PC-3 (cell line): Measurements from ENCODE around the gene KIF1C. TPM values are rescaled to one million over a fixed set of nuclear protein-coding genes. Genes with fewer than 3 reads are reported as not detected.
A peak's percentile ranks its signal among the peaks of the same experiment; 100 is the strongest.

Experiments used
- ATAC-seq: fragments of 200-7000 bp; cut with Tn5 transposase; 2 replicates; pipeline ENCODE4 v1.9.1; 2020; ENCODE audit warnings: mild to moderate bottlenecking, moderate library complexity
- Bru-seq: library from RNA; stranded (reverse); fragments of 400-500 nt; gene quantifications from one replicate; lab custom pipeline; 2021; lab: Mats Ljungman, UMichigan
- BruChase-seq, 2 experiments: library from RNA; stranded (reverse); fragments of 400-500 nt; gene quantifications; one replicate each; lab custom pipeline; 2021; lab: Mats Ljungman, UMichigan
- BruUV-seq: library from RNA; stranded (reverse); fragments of 400-500 nt; replicated peaks from 2 replicates; lab custom pipeline; 2021; lab: Mats Ljungman, UMichigan
- CTCF ChIA-PET: fragments of 300-600 bp; sonication (Branson Sonifier 250); formaldehyde crosslinking; loops from one replicate; lab custom pipeline; 2022; ENCODE audit warnings: antibody characterized with exemption; lab: Charles Lee
- POLR2A ChIA-PET: fragments of 300-600 bp; sonication (Branson Sonifier 250); formaldehyde crosslinking; loops from one replicate; lab custom pipeline; 2022; ENCODE audit warnings: antibody characterized with exemption; ENCODE audit not compliant: unreplicated experiment; lab: Charles Lee
- DNase-seq: peaks from one replicate; pipeline ENCODE4 v3.0.0-alpha.2; 2015
- H2AFZ ChIP-seq: fragments of 300-600 bp; sonication (generic); 2 replicates; pipeline ENCODE4 v1.6.0; 2016; ENCODE audit warnings: antibody characterized with exemption, low read length
- H3F3A ChIP-seq: fragments of 300-600 bp; sonication (generic); one replicate; pipeline ENCODE4 v1.6.0; 2017; ENCODE audit warnings: antibody characterized with exemption, low read length, control low read depth, mild to moderate bottlenecking; ENCODE audit not compliant: unreplicated experiment
- H3K27ac ChIP-seq: fragments of 300-600 bp; sonication (generic); 2 replicates; pipeline ENCODE4 v1.5.1; 2016; ENCODE audit warnings: mild to moderate bottlenecking, low read length
- H3K27me3 ChIP-seq: fragments of 300-600 bp; sonication (generic); 2 replicates; pipeline ENCODE4 v1.6.1; 2016; ENCODE audit warnings: low read length, mixed read lengths
- H3K36me3 ChIP-seq: fragments of 300-600 bp; sonication (generic); 2 replicates; pipeline ENCODE4 v1.6.1; 2016; ENCODE audit warnings: low read depth, mixed run types, low read length, mixed read lengths
- H3K4me1 ChIP-seq: fragments of 300-600 bp; sonication (generic); 2 replicates; pipeline ENCODE4 v1.5.1; 2016; ENCODE audit warnings: low read length; ENCODE audit not compliant: insufficient read depth
- H3K4me2 ChIP-seq: fragments of 300-600 bp; sonication (generic); 2 replicates; pipeline ENCODE4 v1.6.0; 2016; ENCODE audit warnings: low read length
- H3K4me3 ChIP-seq: fragments of 300-600 bp; sonication (generic); 2 replicates; pipeline ENCODE4 v1.5.1; 2016; ENCODE audit warnings: mild to moderate bottlenecking, low read length, mixed read lengths
- H3K79me2 ChIP-seq: fragments of 300-600 bp; sonication (generic); 2 replicates; pipeline ENCODE4 v1.6.1; 2017; ENCODE audit warnings: low read length, mixed read lengths
- H3K9ac ChIP-seq: fragments of 300-600 bp; sonication (generic); 2 replicates; pipeline ENCODE4 v1.6.0; 2016; ENCODE audit warnings: mild to moderate bottlenecking, low read length
- H3K9me2 ChIP-seq: fragments of 300-600 bp; sonication (generic); replicated peaks from 2 replicates; pipeline ENCODE4 v1.6.1; 2016; ENCODE audit warnings: mixed run types, low read length, mixed read lengths
- H3K9me3 ChIP-seq: fragments of 300-600 bp; sonication (generic); 2 replicates; pipeline ENCODE4 v1.6.1; 2016; ENCODE audit warnings: low read length, mixed read lengths
- H4K20me1 ChIP-seq: fragments of 300-600 bp; sonication (generic); 2 replicates; pipeline ENCODE4 v1.6.1; 2016; ENCODE audit warnings: low read length, mixed read lengths
- EZH2 ChIP-seq: fragments of 300-600 bp; sonication (generic); IDR thresholded peaks from one replicate; pipeline ENCODE4 v1.6.1; 2017; ENCODE audit warnings: antibody characterized with exemption, mild to moderate bottlenecking, low read length; ENCODE audit not compliant: unreplicated experiment
- EZH2phosphoT487 ChIP-seq: fragments of 300-600 bp; sonication (generic); IDR thresholded peaks from 2 replicates; pipeline ENCODE4 v1.6.1; 2018; ENCODE audit warnings: mild to moderate bottlenecking, antibody characterized with exemption, low read length, borderline replicate concordance
- intact Hi-C: fragments of 100-400 bp; cut with micrococcal nuclease; formaldehyde crosslinking; loops from 2 replicates; pipeline ENCODE4 v1.9.0; 2023
- long read RNA-seq: library from polyadenylated mRNA; unstranded; transcript quantifications from one replicate; pipeline ENCODE4 v2.0.0, GENCODE V29; 2021; ENCODE audit not compliant: unreplicated experiment
- total RNA-seq: library from RNA; depleted of rRNA; stranded (reverse); fragments of >200 nt; gene quantifications from 2 replicates; pipeline ENCODE4 v1.2.3, GENCODE V29; 2014; rRNA removed
- TF ChIP-seq, protein P1 (sequence below): fragments of 300-600 bp; sonication (generic); conservative IDR thresholded peaks from 2 replicates; pipeline ENCODE4 v1.5.1; 2017; ENCODE audit warnings: antibody characterized with exemption, low read depth, mild to moderate bottlenecking, low read length

The KIF1C gene
- total RNA-seq (60.9 and 67.9 TPM in 2 replicates), Bru-seq, nascent RNA (percentile 69 among the genes with signal in this experiment), BruChase-seq, experiment 1, labeled RNA remaining after a 6-hour chase (percentile 90 among the genes with signal in this experiment), BruChase-seq, experiment 2, labeled RNA remaining after a 2-hour chase (percentile 82 among the genes with signal in this experiment)
- long read RNA-seq, full-length matches to known transcripts: 82 of 190 reads
- long read RNA-seq, partial matches to known transcripts: 87 of 190 reads
- long read RNA-seq, other reads (novel, unspliced or antisense): 21 of 190 reads

GRCh38 chr17:4997302-4998026 lies at the start of gene KIF1C, which contains the start of gene INCA1:
Gene KIF1C (plus strand): TSS chr17:4997950. CDS start chr17:5000247, 2,297 bp downstream.
Gene INCA1 (minus strand): TSS chr17:4997522. CDS start chr17:4994437, 3,085 bp downstream.
- POLR2A ChIA-PET: no interaction called here
- intact Hi-C loops: loop anchor here (2.0 kb wide), 1 partner anchor 51 kb away; no protein-coding TSS in a partner anchor

DNA sequence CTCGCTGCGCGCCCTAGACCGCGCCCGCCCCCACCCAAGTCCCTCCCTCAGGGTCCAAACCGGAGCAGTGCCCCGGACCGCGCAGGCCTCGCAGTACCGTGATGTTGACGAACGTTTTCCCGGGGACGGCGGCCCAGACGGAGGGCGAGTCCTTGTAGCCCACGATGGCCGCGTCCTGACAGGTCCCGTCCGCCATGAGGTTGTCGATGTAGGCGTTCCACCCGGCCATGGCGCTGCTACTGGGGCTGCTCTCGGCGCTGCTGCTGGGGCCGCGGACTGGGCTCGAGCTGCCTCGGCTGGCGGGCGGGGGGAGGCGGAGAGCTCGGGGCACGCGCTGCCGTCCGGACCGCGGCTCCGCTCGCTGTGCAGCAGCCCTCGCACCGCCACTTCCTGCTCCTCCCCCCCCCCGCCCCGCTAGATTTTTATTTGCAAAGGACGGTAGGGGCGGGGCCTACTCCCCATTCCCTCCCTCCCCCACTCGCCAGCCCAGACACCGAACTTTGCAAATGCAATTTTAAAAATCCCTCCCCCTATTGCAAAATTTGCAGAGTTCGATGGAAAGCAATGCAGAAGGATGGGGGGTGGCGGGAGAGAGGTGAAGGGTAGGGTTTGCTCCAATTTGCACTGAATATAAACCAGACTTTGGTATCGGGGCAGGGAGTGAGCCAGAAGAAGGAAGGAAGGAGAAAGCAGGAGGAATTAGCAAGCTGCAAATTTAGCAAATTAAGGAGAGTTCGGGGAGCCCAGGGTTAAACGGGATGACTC lies 49.4 kb upstream of the KIF1C start, which contains the start of gene PFN1:
TSS of gene PFN1 (minus strand) at position 365 of the 765 bp plus-strand sequence. CDS start at position 229, 136 bp downstream.
- Histone ChIP-seq H3K9ac (peak within 1 kb of the TSS; percentile 93), H3K27ac (peak within 1 kb of the TSS; percentile 85), H3F3A (no peaks in the 10 kb centered on the region), H3K4me3 (peak within 1 kb of the TSS; percentile 90), H3K4me1 (peaks cover 30% of the 10 kb centered on the region), H2AFZ (peak within 1 kb of the TSS; percentile 84), H3K9me3 (no peaks in the 10 kb centered on the region), H3K36me3 (peaks cover 24% of the 10 kb centered on the region), H3K79me2 (peaks cover 52% of the 10 kb centered on the region), H3K4me2 (peak within 1 kb of the TSS; percentile 98), H3K9me2 (no peaks in the 10 kb centered on the region), H3K27me3 (no peaks in the 10 kb centered on the region), H4K20me1 (peaks cover 26% of the 10 kb centered on the region)
- DNase-seq (peak; percentile 80), ATAC-seq (peak; percentile 32)
- intact Hi-C loops: no loop called here
- no TSS peak for BruUV-seq
- ChIA-PET POLR2A (interaction anchor here (0.6 to 1.1 kb wide), 4 partner anchors 9 to 944 kb away, joined by 3 to 4 read pairs (median 3); partner anchors contain the start of genes SLC25A11 and SPAG7), CTCF (no interaction called here)
- TF ChIP-seq EZH2 (no peak), EZH2phosphoT487 (no peak)
- TF ChIP-seq, protein P1, sequence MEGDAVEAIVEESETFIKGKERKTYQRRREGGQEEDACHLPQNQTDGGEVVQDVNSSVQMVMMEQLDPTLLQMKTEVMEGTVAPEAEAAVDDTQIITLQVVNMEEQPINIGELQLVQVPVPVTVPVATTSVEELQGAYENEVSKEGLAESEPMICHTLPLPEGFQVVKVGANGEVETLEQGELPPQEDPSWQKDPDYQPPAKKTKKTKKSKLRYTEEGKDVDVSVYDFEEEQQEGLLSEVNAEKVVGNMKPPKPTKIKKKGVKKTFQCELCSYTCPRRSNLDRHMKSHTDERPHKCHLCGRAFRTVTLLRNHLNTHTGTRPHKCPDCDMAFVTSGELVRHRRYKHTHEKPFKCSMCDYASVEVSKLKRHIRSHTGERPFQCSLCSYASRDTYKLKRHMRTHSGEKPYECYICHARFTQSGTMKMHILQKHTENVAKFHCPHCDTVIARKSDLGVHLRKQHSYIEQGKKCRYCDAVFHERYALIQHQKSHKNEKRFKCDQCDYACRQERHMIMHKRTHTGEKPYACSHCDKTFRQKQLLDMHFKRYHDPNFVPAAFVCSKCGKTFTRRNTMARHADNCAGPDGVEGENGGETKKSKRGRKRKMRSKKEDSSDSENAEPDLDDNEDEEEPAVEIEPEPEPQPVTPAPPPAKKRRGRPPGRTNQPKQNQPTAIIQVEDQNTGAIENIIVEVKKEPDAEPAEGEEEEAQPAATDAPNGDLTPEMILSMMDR: no peak

More at GRCh38 chr17:4997302-4998026, at the start of gene KIF1C, which contains the start of gene INCA1:
- peak; percentile 85 for ATAC-seq
- Histone ChIP-seq H3K9ac (peak within 1 kb of the TSS; percentile 71), H4K20me1 (no peaks in the 10 kb centered on the region), H3K9me3 (no peaks in the 10 kb centered on the region), H3K79me2 (peaks cover 27% of the 10 kb centered on the region), H3K4me3 (peak within 1 kb of the TSS; percentile 79), H3K4me2 (peak within 1 kb of the TSS; percentile 97), H3K36me3 (no peaks in the 10 kb centered on the region; the same call in none of the 2 replicates), H3K9me2 (no peaks in the 10 kb centered on the region), H3F3A (no peaks in the 10 kb centered on the region), H3K27me3 (no peaks in the 10 kb centered on the region), H2AFZ (peak within 1 kb of the TSS; percentile 84), H3K27ac (no peak within 1 kb of the TSS), H3K4me1 (0 out of 2 replicates have a peak, but pooled peaks cover 9% of the 10 kb centered on the region)
- CTCF ChIA-PET: no interaction called here
- no TSS peak for BruUV-seq
- DNase-seq: peak; percentile 85
- TF ChIP-seq, protein P1: no peak
- TF ChIP-seq EZH2phosphoT487 (no peak), EZH2 (no peak)
